Activated CD4-positive, alpha-beta T cell treated with anti-CD3 and anti-CD28 coated beads for 24 hours (primary cell): ENCODE data around the gene ZNF771.
A peak's percentile ranks its signal among the peaks of the same experiment; 100 is the strongest.

Source experiments
- DNase-seq, 2 donors: peaks; one replicate each; pipeline ENCODE4 v3.0.0-alpha.2; 2020; ENCODE audit warnings: low read depth in 2 of 2

The ZNF771 gene

GRCh38 chr16:30407102-30407803 is at the start of gene ZNF771:
Gene ZNF771 (plus strand): TSS chr16:30407606. CDS start chr16:30408054, 448 bp downstream.
- DNase-seq = peak; percentile 86 to 95

DNA sequence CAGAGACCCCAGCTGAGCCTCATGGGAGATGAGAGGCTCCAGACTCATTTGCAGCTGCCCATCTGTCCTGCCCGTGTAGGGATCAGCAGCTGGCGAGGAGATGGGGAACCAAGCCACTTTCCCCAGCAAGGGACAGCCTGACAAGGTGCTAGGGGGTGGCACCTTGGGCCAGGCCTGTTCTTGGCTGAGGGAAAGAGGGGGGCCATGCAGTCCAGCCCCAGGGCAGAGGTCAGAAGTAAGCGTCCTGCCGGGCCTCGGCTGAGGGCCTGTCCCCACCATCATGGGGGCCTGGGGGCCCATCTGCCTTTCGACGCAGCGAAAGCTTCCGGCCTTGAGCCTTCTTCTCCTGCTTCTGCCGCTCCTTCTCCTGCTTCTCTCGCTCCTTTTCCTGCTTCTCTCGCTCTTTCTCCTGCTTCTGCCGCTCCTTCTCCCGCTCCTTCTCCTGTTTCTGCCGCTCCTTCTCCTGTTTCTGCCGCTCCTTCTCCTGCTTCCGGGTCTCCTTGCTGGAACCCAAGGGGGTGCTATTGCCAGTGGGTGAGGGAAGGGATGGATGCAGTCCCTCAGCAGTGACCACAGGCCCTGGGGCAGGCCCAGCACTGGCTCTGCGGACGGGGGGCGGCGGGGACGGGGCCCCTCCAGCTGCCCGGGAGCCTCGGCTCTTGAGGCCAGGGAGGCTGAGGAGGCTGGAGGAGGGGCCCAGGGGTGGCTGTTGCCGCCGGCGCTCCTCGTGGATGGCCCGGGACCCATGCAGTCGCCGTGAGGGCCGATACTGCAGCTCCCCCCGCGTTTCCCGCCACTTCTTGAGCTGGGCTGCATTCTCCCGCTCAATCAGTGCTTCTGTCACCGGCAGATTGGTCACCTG is 49.5 kb upstream of the ZNF771 start:
- no peak for DNase-seq

DNA sequence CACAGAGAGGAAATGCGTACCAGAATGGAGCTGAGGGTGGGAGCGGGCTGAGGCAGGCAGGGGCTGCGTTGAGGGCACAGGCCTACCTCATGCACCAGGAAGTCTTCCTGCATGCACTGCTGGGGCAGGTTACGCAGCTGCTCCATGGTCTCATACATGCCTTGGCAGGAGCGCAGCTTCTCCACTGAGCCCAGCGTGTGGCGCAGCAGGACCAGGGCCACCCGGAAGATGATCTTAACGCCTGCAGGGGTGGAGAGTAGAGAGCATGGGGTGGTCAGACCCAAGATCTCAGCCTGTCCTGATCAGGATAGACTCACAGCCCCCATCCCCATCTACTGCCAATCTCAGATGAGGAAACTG is 48.8 kb upstream of the ZNF771 start:
- DNase-seq = no peak

- no peak for DNase-seq
Observed at GRCh38 chr16:30358990-30359870, 48.2 kb upstream of the ZNF771 start.

DNA sequence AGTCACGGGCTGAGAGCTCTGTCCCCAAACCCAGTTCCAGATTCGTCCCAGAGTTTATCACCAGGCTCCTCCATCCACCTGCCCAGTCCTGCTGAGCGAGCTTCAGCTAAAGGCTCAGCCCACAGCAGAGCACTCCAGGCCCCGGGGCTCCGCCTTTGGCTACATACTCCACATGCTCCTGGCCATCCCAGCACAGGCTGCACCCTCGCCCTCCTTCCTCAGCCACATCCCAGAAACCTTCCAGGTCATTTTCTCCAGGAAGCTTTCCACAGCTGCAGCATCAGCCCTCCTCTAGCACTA is 47.6 kb upstream of the ZNF771 start:
- no peak for DNase-seq

GRCh38 chr16:30361180-30361579 is 46.2 kb upstream of the ZNF771 start:
- DNase-seq = no peak

GRCh38 chr16:30365200-30365599 is 42.2 kb upstream of the ZNF771 start:
- no peak for DNase-seq

DNA sequence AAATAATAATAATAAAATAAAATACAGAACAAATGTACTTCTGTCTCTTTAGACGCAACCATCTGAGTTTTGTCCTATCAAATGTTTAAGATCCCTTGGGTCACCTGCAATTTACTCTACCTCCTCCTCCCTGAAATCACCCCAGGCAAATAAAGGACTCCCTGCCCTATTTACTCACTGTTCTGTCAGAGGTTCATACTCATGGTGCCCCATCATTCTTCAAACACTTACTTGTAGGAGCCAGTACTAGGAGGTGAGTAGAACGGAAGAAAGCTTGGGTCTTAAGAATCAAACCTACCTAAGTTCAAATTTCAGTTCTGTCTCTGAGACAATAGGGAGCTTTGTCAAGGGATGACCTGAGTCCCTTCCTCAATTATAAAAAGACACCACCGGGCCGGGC is 40.9 kb upstream of the ZNF771 start:
- DNase-seq = no peak

GRCh38 chr16:30367349-30368009 is 39.9 kb upstream of the ZNF771 start:
- no peak for DNase-seq

DNA sequence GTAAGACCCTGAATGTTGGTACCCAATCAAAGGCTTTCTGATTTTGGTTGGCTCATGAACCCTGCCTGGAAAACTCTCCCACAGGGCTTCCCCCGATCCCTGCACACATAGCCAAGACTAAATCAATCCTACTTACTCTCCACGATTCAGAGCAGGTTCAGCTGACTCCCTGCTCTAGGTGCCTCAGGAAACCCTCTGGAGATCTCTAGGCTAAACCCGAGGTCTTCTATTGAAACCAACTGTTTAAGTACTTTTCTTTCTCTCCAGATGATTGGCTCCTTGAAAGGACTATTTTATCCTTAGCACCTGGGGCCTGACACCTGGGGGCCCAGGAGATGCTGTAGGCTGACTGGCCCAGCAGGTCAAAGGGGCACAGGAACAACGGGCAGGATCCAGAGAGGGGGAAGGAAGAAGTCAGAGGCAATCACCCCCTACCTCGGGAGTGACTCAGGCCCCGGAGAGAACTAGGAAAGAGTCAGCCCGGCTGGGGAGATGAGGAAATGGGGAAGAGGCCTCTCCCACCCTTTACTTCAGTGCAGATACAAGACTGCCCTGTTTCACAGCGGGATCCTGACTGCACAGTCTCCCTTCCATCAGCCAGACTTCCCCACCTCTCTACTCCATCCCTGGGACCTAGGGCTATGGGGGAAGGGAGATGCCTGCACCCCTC is 39.1 kb upstream of the ZNF771 start:
- no peak for DNase-seq

DNA sequence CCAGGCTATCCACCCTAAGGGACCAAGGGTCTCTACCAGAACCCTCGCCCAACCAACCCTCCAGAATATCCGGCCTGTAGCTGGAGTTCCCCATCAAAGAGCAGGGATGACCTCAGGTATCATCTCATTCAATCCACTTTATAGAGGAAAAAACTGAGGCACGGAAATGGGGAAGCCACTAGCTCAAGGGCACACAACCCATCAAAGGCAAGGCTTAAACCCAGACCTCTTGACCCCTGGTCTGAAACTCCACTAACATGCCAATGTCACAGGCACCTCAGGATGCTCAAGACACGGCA is 38.7 kb upstream of the ZNF771 start:
- no peak for DNase-seq

DNA sequence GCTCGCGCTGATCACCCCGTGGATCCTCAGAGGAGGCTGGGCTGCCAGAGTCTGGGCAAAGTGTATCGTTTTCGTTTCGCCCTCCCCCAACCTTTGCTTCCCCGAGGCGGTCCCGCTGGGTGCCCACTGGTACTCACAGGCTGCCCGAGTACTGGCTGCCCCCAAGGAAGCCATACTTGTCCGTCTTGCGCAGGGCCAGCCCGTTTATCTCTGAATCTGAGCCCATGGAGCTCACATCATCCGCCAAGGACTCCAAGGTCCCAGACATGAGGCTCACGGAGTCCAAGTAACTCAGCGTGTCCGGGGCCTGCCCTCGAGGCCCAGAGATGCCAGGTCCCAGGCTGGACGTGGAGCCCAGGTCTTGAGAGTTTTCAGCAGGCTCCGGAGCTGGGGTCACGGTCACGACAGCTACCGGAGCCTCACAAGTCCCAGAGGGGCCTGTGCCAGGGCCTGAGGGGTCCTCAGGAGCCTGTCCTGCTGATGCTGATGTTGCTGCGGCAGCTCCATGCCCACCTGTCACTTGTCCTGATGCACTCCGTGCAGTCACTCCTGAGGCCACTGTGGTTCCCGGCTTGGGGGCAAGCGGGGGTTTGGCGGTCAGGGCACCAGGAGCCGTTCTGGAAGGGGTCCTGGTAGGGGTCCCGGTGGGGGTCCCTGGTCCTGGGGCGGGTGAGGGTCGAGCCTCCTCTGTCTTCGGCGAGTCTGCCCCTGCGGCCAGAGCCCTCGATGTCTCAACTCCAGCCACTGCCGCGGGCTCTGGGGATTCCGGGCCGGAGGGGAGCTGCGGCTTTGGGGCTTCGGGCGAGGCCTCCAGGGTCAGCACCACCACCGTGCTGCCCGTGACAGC is 38.1 kb upstream of the ZNF771 start:
- no peak for DNase-seq

GRCh38 chr16:30369938-30370455 is 37.4 kb upstream of the ZNF771 start:
- no peak for DNase-seq

GRCh38 chr16:30370456-30371247 is 36.8 kb upstream of the ZNF771 start, which contains the start of gene TBC1D10B:
Gene TBC1D10B (minus strand): TSS chr16:30370494. CDS start chr16:30370183, 311 bp downstream.
- peak; percentile 97 to 98 for DNase-seq

DNA sequence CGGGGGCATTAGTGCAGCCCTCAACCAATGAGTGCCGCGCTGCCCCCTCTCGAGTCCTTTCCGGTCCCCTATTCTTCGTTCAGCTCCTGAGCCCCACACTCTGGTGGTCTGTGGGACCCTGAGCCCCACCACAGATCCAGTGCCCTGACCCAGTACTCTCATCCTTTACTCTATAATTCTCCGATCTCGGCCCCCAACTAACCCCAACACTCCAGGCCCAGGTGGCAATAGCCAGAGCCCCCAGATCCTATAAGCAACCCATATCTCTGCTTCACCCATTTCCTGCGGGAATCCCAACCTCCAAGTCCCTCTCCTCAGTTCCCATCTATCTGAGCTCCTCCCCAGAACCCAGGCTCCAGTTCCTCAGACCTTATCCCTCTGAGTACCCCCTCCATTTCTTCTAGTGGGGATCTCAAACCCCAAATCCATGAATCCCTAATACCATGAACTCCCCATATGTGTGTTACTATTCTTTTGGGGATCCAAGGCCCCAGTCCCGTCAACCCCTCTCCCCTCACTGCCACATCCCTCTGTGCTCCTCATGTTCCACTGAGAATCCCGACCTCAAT is 36.1 kb upstream of the ZNF771 start:
- DNase-seq = no peak

DNA sequence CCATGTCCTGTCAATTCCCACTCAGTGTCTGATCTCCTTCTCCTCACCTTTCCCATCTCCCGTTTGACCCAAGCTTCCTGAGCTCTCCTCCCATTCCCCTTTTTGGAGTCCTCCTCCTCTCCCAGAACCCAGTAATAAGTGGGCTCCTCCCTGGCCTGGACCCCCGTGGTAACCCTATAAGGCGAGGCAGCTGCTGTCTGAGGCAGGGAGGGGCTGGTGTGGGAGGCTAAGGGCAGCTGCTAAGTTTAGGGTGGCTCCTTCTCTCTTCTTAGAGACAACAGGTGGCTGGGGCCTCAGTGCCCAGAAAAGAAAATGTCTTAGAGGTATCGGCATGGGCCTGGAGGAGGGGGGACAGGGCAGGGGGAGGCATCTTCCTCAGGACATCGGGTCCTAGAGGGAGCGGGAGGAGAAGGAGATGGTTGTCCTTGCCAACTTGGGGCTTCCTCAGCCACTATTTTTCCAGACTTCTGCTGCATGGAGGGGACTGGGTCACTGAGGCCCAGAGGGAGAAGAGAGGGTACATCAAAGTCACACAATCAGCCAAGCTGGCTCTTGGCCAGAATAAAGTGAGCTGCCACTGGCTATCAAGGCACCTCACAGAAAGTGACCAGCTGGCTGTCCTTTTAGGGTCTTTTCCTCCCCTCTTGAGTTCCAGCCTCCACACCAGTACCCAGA is 35.2 kb upstream of the ZNF771 start:
- no peak for DNase-seq

DNA sequence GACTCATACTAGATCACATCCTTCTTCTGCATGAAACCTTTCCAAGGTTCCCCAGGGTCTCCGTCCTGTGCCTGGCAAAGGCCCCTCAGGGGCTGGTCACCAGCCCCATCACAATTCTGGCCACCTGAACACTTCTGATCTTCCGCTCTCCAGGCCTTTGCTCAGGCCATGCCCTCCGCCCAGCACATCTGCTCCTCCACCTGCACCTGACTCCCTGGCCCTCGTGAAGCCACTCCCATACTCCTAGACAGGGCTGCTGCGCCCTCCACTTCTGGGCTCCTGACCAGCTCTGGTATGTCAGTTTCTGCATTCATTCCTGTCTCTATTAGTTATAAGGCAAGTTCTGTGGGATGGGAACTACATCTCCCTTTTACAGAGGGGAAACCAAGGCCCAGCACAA is 34.7 kb upstream of the ZNF771 start:
- no peak for DNase-seq

DNA sequence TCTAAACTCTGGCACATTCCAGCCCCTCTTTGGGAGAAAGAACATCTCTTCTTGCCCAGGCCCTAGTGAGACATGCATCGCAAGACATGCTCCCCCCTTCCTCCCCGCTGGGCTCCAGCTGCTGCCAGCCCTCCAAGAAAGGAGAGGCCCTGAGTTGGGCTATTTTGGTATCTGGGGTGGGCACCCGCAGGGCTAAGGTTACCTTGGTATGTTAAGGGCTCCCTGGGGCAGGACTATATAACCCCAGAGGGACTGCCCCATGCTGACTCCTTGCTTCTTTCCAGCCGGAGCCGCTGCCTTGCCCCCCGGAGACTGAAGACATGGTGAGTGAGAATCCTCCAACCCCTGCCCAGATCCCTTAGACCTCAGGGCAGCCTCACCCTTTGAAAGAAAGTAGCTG is 32.9 kb upstream of the ZNF771 start, which contains the start of gene MYL11:
Gene MYL11, plus strand, starts transcription at position 265 of the 400 bp plus-strand sequence. Its CDS starts 56 bp downstream, at position 321.
- DNase-seq = no peak
